OCI-M2 (cell line): ENCODE data around the gene TCF20.

Experiments
- DNase-seq: peaks from one replicate; lab custom pipeline; 2025; ENCODE audit not compliant: unreplicated experiment; lab: John Stamatoyannopoulos, UW

The TCF20 gene

GRCh38 chr22:42300259-42301076 is 30.0 kb upstream of the TCF20 start:
- no peak for DNase-seq

GRCh38 chr22:42299586-42300258 is 29.3 kb upstream of the TCF20 start:
- peak; percentile 5 for DNase-seq

- no peak for DNase-seq
Measured at GRCh38 chr22:42298746-42299145, 28.3 kb upstream of the TCF20 start.

GRCh38 chr22:42297778-42298177 is 27.3 kb upstream of the TCF20 start:
- no peak for DNase-seq

GRCh38 chr22:42296883-42297282 is 26.4 kb upstream of the TCF20 start:
- DNase-seq, result no peak

GRCh38 chr22:42296381-42296853 is 26.0 kb upstream of the TCF20 start:
- no peak for DNase-seq

- no peak for DNase-seq
Measured at GRCh38 chr22:42294034-42294985, 23.9 kb upstream of the TCF20 start.

GRCh38 chr22:42292732-42293520 is 22.5 kb upstream of the TCF20 start:
- no peak for DNase-seq

GRCh38 chr22:42291287-42291686 is 20.8 kb upstream of the TCF20 start:
- DNase-seq, result no peak

GRCh38 chr22:42289671-42290541 is 19.5 kb upstream of the TCF20 start:
- no peak for DNase-seq

- DNase-seq, result no peak
Measured at GRCh38 chr22:42288791-42289190, 18.3 kb upstream of the TCF20 start.

- no peak for DNase-seq
Measured at GRCh38 chr22:42287174-42287890, 16.9 kb upstream of the TCF20 start.

- DNase-seq, result no peak
Measured at GRCh38 chr22:42286205-42286604, 15.8 kb upstream of the TCF20 start.

GRCh38 chr22:42285604-42286003 is 15.2 kb upstream of the TCF20 start:
- DNase-seq, result no peak

- DNase-seq, result no peak
Measured at GRCh38 chr22:42284643-42285181, 14.3 kb upstream of the TCF20 start.

- DNase-seq, result no peak
Measured at GRCh38 chr22:42284202-42284591, 13.7 kb upstream of the TCF20 start.

- no peak for DNase-seq
Measured at GRCh38 chr22:42283278-42284201, 13.1 kb upstream of the TCF20 start.

- DNase-seq, result no peak
Measured at GRCh38 chr22:42282943-42283277, 12.5 kb upstream of the TCF20 start.
